HEK293 (cell line): ENCODE data around the gene HHEX.

Experiments
- CTCF ChIA-PET: fragments of 350-600 bp; formaldehyde crosslinking; extraction: SDS; loops from one replicate; lab custom pipeline; 2021; ENCODE audit warnings: antibody characterized with exemption; lab: Yijun Ruan, JAX
- POLR2A ChIA-PET: fragments of 300-600 bp; formaldehyde crosslinking; extraction: SDS; loops from one replicate; lab custom pipeline; 2020; ENCODE audit warnings: antibody characterized with exemption, inconsistent platforms; lab: Yijun Ruan, JAX
- H3K27ac ChIP-seq: fragments of 200-500 bp; sonication (Bioruptor generic); 2 replicates; pipeline ENCODE4 v1.5.1; 2014; ENCODE audit warnings: low read depth, low read length, control low read depth, inconsistent platforms; ENCODE audit errors: extremely low read depth
- H3K36me3 ChIP-seq, 2 experiments: fragments of 200-500 bp in 1 of 2; sonication (Bioruptor generic) in 1 of 2; 1 replicate in 1 of 2; 2 replicates in 1 of 2; pipeline ENCODE4 v1.5.1; 2014 to 2017; ENCODE audit warnings: inconsistent platforms in 2 of 2, low read length in 2 of 2; ENCODE audit not compliant: control insufficient read depth in 2 of 2, insufficient read depth in 1 of 2
- H3K4me1 ChIP-seq: fragments of 200-500 bp; sonication (Bioruptor generic); 2 replicates; pipeline ENCODE4 v1.5.1; 2014; ENCODE audit warnings: mild to moderate bottlenecking, low read length, inconsistent platforms; ENCODE audit not compliant: control insufficient read depth, insufficient read depth
- H3K4me3 ChIP-seq: 2 replicates; pipeline ENCODE4 v1.5.1; 2011; ENCODE audit warnings: low read depth, mild to moderate bottlenecking, control low read depth, low read length, moderate library complexity
- H3K9me3 ChIP-seq: fragments of 200-500 bp; sonication (Bioruptor generic); 2 replicates; pipeline ENCODE4 v1.5.1; 2014; ENCODE audit warnings: low read depth, low read length, inconsistent platforms; ENCODE audit not compliant: control insufficient read depth, insufficient read depth
- GLIS2 ChIP-seq: fragments of 450-650 bp; formaldehyde crosslinking; IDR thresholded peaks from 2 replicates; pipeline ENCODE4 v1.5.1; 2016; ENCODE audit warnings: missing biosample characterization, missing genetic modification characterization
- PRDM2 ChIP-seq: fragments of 450-650 bp; formaldehyde crosslinking; IDR thresholded peaks from 2 replicates; pipeline ENCODE4 v1.5.1; 2016; ENCODE audit warnings: missing biosample characterization, missing genetic modification characterization, borderline replicate concordance
- TCF7L2 ChIP-seq: IDR thresholded peaks from 2 replicates; pipeline ENCODE4 v1.6.1; 2011; ENCODE audit warnings: low read depth, mild to moderate bottlenecking, inconsistent platforms, low read length, moderate library complexity, borderline replicate concordance
- TRIM28 ChIP-seq: IDR thresholded peaks from 2 replicates; pipeline ENCODE4 v1.6.1; 2011; ENCODE audit warnings: low read length, control low read depth, borderline replicate concordance
- ZBTB21 ChIP-seq: fragments of 450-650 bp; formaldehyde crosslinking; IDR thresholded peaks from 2 replicates; pipeline ENCODE4 v1.5.1; 2017; ENCODE audit warnings: missing biosample characterization, missing genetic modification characterization
- ZBTB49 ChIP-seq: fragments of 450-650 bp; formaldehyde crosslinking; IDR thresholded peaks from 2 replicates; pipeline ENCODE4 v1.5.1; 2016; ENCODE audit warnings: missing biosample characterization, missing genetic modification characterization, low read depth
- ZBTB6 ChIP-seq: fragments of 450-650 bp; formaldehyde crosslinking; IDR thresholded peaks from 2 replicates; pipeline ENCODE4 v1.5.1; 2017; ENCODE audit warnings: missing biosample characterization, missing genetic modification characterization
- ZNF132 ChIP-seq: fragments of 450-650 bp; formaldehyde crosslinking; IDR thresholded peaks from 2 replicates; pipeline ENCODE4 v1.5.1; 2017; ENCODE audit warnings: missing biosample characterization, missing genetic modification characterization, borderline replicate concordance
- ZNF138 ChIP-seq: fragments of 450-650 bp; formaldehyde crosslinking; IDR thresholded peaks from 2 replicates; pipeline ENCODE4 v1.5.1; 2016; ENCODE audit warnings: missing biosample characterization, missing genetic modification characterization, borderline replicate concordance
- ZNF488 ChIP-seq: fragments of 450-650 bp; formaldehyde crosslinking; IDR thresholded peaks from 2 replicates; pipeline ENCODE4 v1.5.1; 2016; ENCODE audit warnings: missing biosample characterization, missing genetic modification characterization
- TF ChIP-seq, protein P1 (sequence below): fragments of 450-650 bp; formaldehyde crosslinking; IDR thresholded peaks from 2 replicates; pipeline ENCODE4 v1.5.1; 2017; ENCODE audit warnings: missing biosample characterization, missing genetic modification characterization

The HHEX gene

GRCh38 chr10:92722349-92722748 lies 32.6 kb downstream of the HHEX start (continued):
- TF ChIP-seq PRDM2 (tag by site-specific recombination) = no peak
- TF ChIP-seq ZNF488 (tag by site-specific recombination) = no peak

- TF ChIP-seq ZNF132 = no peak
- TF ChIP-seq, all 188 proteins: peak for 0
- Histone ChIP-seq H3K4me1 (0 out of 2 replicates have a peak, but pooled peaks cover 3% of the 10 kb centered on the region), H3K36me3 (no peaks in the 10 kb centered on the region), H3K27ac (no peak overlapping the region), H3K4me3 (no peak overlapping the region), H3K9me3 (no peaks in the 10 kb centered on the region)
- ChIA-PET CTCF (no interaction called here), POLR2A (interaction anchor here (0.6 to 1.1 kb wide), 2 partner anchors 28 to 1360 kb away, joined by 3 to 5 read pairs; no protein-coding TSS in a partner anchor)
Measured at GRCh38 chr10:92727141-92727540, 37.4 kb downstream of the HHEX start.

- Histone ChIP-seq H3K4me1 (0 out of 2 replicates have a peak, but pooled peaks cover 3% of the 10 kb centered on the region), H3K4me3 (no peak overlapping the region), H3K9me3 (no peaks in the 10 kb centered on the region), H3K27ac (no peak overlapping the region), H3K36me3 (no peaks in the 10 kb centered on the region)
- CTCF ChIA-PET = interaction anchor here (0.6 to 0.7 kb wide), 2 partner anchors 1586 to 1857 kb away, joined by 3 to 4 read pairs; no protein-coding TSS in a partner anchor
- POLR2A ChIA-PET = interaction anchor here (1.1 kb wide), 1 partner anchor 28 kb away, joined by 3 read pairs; no protein-coding TSS in a partner anchor
- TF ChIP-seq, protein P1, sequence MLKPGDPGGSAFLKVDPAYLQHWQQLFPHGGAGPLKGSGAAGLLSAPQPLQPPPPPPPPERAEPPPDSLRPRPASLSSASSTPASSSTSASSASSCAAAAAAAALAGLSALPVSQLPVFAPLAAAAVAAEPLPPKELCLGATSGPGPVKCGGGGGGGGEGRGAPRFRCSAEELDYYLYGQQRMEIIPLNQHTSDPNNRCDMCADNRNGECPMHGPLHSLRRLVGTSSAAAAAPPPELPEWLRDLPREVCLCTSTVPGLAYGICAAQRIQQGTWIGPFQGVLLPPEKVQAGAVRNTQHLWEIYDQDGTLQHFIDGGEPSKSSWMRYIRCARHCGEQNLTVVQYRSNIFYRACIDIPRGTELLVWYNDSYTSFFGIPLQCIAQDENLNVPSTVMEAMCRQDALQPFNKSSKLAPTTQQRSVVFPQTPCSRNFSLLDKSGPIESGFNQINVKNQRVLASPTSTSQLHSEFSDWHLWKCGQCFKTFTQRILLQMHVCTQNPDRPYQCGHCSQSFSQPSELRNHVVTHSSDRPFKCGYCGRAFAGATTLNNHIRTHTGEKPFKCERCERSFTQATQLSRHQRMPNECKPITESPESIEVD (tag by site-specific recombination) = 0 out of 2 replicates have a peak, but pooled peaks have one; percentile 28
- TF ChIP-seq TCF7L2 (no peak), ZBTB21 (no peak), TRIM28 (peak; percentile 66; the same call in 1 of the 2 replicates), ZBTB49 (no peak), GLIS2 (tag by site-specific recombination) (no peak), ZNF138 (no peak), ZBTB6 (tag by site-specific recombination) (no peak)
- TF ChIP-seq, all 188 proteins: peak for 2
Measured at GRCh38 chr10:92727550-92727949, 37.8 kb downstream of the HHEX start.
